ENCODE data around the gene MYH15.

- TF ChIP-seq CEBPB (IDR thresholded peaks at IDR 0.05; ENCODE audit: low read depth, low read length) (no peak), ATF2 (IDR thresholded peaks at IDR 0.05; ENCODE audit: low read length) (no peak), TAF1 (IDR thresholded peaks at IDR 0.05; ENCODE audit: low read depth, low read length) (no peak), CREB1 (IDR thresholded peaks at IDR 0.05) (no peak), SAP30 (IDR thresholded peaks at IDR 0.05; ENCODE audit: insufficient read depth, insufficient replicate concordance, low read length) (no peak), CTCF (IDR thresholded peaks at IDR 0.05; ENCODE audit: control extremely low read depth in 1 of 3, insufficient read depth in 1 of 3, low read depth in 1 of 3, low read length in 3 of 3) (no peak), EP300 (IDR thresholded peaks at IDR 0.05; ENCODE audit: borderline replicate concordance in 1 of 2, low read depth in 2 of 2, low read length in 2 of 2) (no peak), RAD21 (IDR thresholded peaks at IDR 0.05 in 1 of 2, conservative IDR thresholded peaks at IDR 0.05 in 1 of 2; ENCODE audit: low read depth in 2 of 2, low read length in 2 of 2) (no peak), EZH2 (IDR thresholded peaks at IDR 0.05; ENCODE audit: low read depth, low read length, severe bottlenecking) (no peak), TBP (IDR thresholded peaks at IDR 0.05; ENCODE audit: low read depth, low read length) (no peak)
Observed at GRCh38 chr3:108416111-108416869, 94.1 kb downstream of the MYH15 start.
